Measurements from ENCODE around the gene EHMT2.

The EHMT2 gene

DNA sequence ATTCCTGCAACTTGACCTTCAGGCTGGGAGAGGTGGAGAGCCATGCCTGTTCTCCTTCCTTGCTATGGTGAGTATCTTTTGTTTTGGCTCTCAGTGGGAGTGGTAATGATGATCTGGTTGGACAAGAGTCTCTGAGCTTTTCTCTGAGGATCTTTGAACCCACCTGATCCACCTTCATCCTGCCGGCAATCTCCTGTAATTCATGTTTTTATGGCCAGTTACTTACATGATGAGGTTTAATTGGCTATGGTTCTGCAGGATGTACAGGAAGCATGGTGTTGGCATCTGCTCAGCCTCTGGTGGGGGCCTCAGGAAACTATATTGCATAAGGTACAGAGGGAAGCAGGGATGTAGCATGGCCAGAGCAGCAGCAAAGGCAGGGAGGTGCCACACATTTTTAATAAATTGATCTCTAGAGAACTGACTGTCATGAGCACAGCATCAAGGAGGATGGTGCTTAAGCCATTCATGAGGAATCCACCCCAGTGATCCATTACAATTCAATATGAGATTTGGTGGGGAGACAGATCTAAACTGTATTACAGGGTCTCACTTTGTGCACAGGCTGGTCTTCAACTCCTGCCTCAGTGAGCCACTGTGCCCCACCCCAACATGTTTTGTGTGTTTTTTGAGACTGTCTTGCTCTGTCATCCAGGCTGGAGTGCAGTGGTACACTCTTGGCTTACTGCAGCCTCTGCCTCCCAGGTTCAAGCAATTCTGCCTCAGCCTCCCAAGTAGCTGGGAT lies 60.0 kb downstream of the EHMT2 start:
- DNase-seq (ENCODE audit: low spot score) = no peak

- no peak for DNase-seq (ENCODE audit: low spot score)
Measured at GRCh38 chr6:31836474-31837368, 60.8 kb downstream of the EHMT2 start.

DNA sequence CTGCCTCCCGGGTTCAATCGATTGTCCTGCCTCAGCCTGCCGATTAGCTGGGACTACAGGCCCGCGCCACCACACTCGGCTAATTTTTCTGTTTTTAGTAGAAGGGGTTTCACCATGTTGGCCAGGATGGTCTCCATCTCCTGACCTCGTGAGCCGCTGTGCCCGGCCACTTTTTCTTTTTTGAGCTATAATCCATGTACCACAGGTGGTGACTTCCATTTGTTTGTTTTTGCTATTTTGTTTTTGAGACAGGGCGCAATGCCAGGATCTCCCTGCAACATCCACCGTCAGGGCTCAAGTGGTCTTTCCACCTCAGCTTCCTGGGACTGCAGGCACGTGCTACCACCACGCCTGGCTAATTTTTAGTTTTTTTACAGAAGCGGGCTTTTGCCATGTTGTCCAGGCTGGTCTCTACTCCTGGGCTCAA lies 61.4 kb downstream of the EHMT2 start:
- no peak for DNase-seq (ENCODE audit: low spot score)

DNA sequence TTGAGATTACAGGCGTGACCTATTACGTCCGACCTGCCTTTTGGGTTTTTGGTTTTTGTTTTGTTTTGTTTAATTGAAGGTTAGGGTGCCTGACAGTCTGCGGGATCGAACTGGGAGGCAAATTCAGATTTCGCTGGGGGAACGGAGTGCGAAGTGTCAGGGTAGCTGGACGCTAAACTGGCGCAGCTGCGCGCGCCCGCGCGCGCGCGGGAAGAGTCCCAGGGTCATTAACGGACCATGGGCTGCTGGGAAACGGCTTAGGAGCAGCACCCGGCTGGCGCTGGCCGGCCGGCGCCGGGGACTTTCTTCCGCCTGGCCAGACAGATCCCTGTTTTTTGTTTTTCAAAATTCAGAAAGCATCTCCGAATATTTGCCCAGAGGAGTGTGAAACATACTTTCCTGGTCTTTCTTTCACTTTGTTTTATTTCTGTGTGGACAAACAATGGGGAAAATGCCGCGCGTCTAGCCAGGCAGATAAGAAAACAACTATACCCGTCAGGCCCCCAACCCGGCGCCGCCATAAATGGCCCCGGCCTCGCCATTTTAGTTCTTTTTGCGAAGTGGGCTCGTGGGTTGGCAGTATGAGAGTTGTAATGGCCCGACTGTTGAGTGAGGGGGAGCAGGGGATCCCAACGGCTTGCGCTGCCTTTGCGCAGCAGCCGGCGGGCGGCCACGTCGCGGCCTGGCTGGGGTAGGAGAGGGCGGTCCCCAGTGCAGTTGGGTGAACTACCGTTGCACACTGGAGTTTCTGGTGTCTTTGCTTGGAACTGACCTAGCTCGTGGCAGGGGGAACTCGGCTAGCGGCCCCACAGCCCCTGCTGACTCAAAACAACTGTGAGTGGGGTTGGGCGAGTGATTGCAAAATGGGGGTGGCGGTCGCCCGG lies 62.9 kb downstream of the EHMT2 start:
- peak; percentile 84 for DNase-seq (ENCODE audit: low spot score)

GRCh38 chr6:31831350-31832215 lies 65.9 kb downstream of the EHMT2 start:
- no peak for DNase-seq (ENCODE audit: low spot score)

DNA sequence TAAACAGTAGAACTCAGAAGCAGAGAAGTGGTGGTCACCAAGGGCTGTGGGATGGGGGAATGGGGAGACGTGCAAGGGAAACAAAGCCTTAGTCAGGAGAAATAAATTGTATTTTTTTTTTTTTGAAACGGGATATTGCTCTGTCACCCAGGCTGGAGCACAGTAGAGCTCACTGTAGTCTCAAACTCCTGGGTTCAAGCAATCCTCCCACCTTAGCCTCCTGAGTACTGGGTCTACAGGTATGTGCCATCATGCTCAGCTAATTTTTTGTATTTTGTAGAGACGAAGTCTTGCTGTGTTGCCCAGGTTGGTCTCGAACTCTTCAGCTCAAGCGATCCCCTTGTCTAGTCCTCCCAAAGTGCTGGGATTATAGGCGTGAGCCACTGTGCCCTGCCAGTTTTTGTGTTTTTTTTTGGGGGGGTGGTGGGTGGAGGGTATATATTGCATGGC lies 66.6 kb downstream of the EHMT2 start:
- DNase-seq (ENCODE audit: low spot score) = no peak
